Neural progenitor cell (in vitro differentiated cells): Measurements from ENCODE around the gene ASB15. TPM values are rescaled to one million over a fixed set of nuclear protein-coding genes. Genes with fewer than 3 reads are reported as not detected.
A peak's percentile ranks its signal among the peaks of the same experiment; 100 is the strongest.

Source experiments
- DNase-seq: peaks from one replicate; pipeline ENCODE4 v3.0.0-alpha.2; 2016; ENCODE audit warnings: low spot score
- H2AFZ ChIP-seq: fragments of 200-600 bp; sonication (generic); replicated peaks from 2 replicates; pipeline ENCODE4 v1.6.1; 2016; ENCODE audit warnings: antibody characterized with exemption
- H3F3A ChIP-seq: fragments of 200-600 bp; sonication (generic); 2 replicates; pipeline ENCODE4 v1.6.1; 2016; ENCODE audit warnings: antibody characterized with exemption, low read depth
- H3K27ac ChIP-seq: fragments of 200-600 bp; sonication (generic); 2 replicates; pipeline ENCODE4 v1.5.1; 2016; ENCODE audit warnings: mild to moderate bottlenecking
- H3K27me3 ChIP-seq: fragments of 200-600 bp; sonication (generic); 2 replicates; pipeline ENCODE4 v1.6.1; 2016; ENCODE audit warnings: mild to moderate bottlenecking, moderate library complexity
- H3K36me3 ChIP-seq: fragments of 200-600 bp; sonication (generic); 2 replicates; pipeline ENCODE4 v1.5.1; 2016
- H3K4me1 ChIP-seq: fragments of 200-600 bp; sonication (generic); 2 replicates; pipeline ENCODE4 v1.6.1; 2016; ENCODE audit warnings: mixed run types
- H3K4me2 ChIP-seq: fragments of 200-600 bp; sonication (generic); 2 replicates; pipeline ENCODE4 v1.6.1; 2016
- H3K4me3 ChIP-seq: fragments of 200-600 bp; sonication (generic); 2 replicates; pipeline ENCODE4 v1.5.1; 2016
- H3K79me2 ChIP-seq: fragments of 200-600 bp; sonication (generic); 2 replicates; pipeline ENCODE4 v1.6.1; 2016; ENCODE audit warnings: low read depth
- H3K9ac ChIP-seq: fragments of 200-600 bp; sonication (generic); 2 replicates; pipeline ENCODE4 v1.6.1; 2016
- H3K9me3 ChIP-seq: fragments of 200-600 bp; sonication (generic); 2 replicates; pipeline ENCODE4 v1.5.1; 2016; ENCODE audit warnings: low read depth
- H4K20me1 ChIP-seq: fragments of 200-600 bp; sonication (generic); 2 replicates; pipeline ENCODE4 v1.6.1; 2016; ENCODE audit warnings: low read depth
- H3K27ac Mint-ChIP-seq: 3 replicates; pipeline ENCODE4 v1.8.0; 2021; ENCODE audit warnings: mixed read lengths
- H3K27me3 Mint-ChIP-seq: 2 replicates; pipeline ENCODE4 v1.8.0; 2022; ENCODE audit warnings: low read depth, mild to moderate bottlenecking, inconsistent platforms, moderate library complexity, mixed read lengths; ENCODE audit not compliant: insufficient read depth
- H3K36me3 Mint-ChIP-seq: 3 replicates; pipeline ENCODE4 v1.8.0; 2021; ENCODE audit warnings: mixed read lengths
- H3K4me1 Mint-ChIP-seq: 3 replicates; pipeline ENCODE4 v1.8.0; 2021; ENCODE audit warnings: mixed read lengths
- H3K4me3 Mint-ChIP-seq: 3 replicates; pipeline ENCODE4 v1.8.0; 2021; ENCODE audit warnings: mild to moderate bottlenecking, moderate library complexity, mixed read lengths
- H3K9me3 Mint-ChIP-seq: 3 replicates; pipeline ENCODE4 v1.8.0; 2020; ENCODE audit warnings: mixed read lengths
- EZH2 ChIP-seq: fragments of 200-600 bp; sonication (generic); IDR thresholded peaks from 2 replicates; pipeline ENCODE4 v1.6.1; 2017; ENCODE audit warnings: antibody characterized with exemption, mild to moderate bottlenecking, moderate library complexity
- EZH2phosphoT487 ChIP-seq: fragments of 200-600 bp; sonication (generic); IDR thresholded peaks from 2 replicates; pipeline ENCODE4 v1.6.1; 2017; ENCODE audit warnings: antibody characterized with exemption
- total RNA-seq: library from RNA; depleted of rRNA; stranded (reverse); fragments of >200 nt; gene quantifications from 2 replicates; pipeline ENCODE4 v1.2.3, GENCODE V29; 2015; ENCODE audit warnings: low replicate concordance
- TF ChIP-seq, protein P1 (sequence below): fragments of 200-600 bp; sonication (generic); IDR thresholded peaks from 2 replicates; pipeline ENCODE4 v1.5.1; 2017; ENCODE audit warnings: antibody characterized with exemption, mild to moderate bottlenecking

ASB15 gene
- total RNA-seq, 1 donor from 2014 or later: not detected

- H3K4me3 ChIP-seq: no peak overlapping the region
- H3F3A ChIP-seq: no peaks in the 10 kb centered on the region
- no peaks in the 10 kb centered on the region for H3K27me3 ChIP-seq
- no peak overlapping the region for H3K4me2 ChIP-seq
- no peaks in the 10 kb centered on the region for H3K9me3 ChIP-seq
- DNase-seq: no peak
- Mint-ChIP-seq H3K27ac (no peak overlapping the region), H3K36me3 (no peaks in the 10 kb centered on the region), H3K9me3 (peaks cover 2% of the 10 kb centered on the region), H3K27me3 (no peaks in the 10 kb centered on the region), H3K4me3 (no peak overlapping the region), H3K4me1 (peaks cover 3% of the 10 kb centered on the region)
- no peak overlapping the region for H3K27ac ChIP-seq
- peaks cover 4% of the 10 kb centered on the region for H3K4me1 ChIP-seq
- no peaks in the 10 kb centered on the region for H3K36me3 ChIP-seq
- H2AFZ ChIP-seq: no peak overlapping the region
- H3K79me2 ChIP-seq: no peaks in the 10 kb centered on the region
- H4K20me1 ChIP-seq: no peaks in the 10 kb centered on the region
- H3K9ac ChIP-seq: no peak overlapping the region
- TF ChIP-seq EZH2 (no peak), EZH2phosphoT487 (no peak)
- TF ChIP-seq, protein P1, sequence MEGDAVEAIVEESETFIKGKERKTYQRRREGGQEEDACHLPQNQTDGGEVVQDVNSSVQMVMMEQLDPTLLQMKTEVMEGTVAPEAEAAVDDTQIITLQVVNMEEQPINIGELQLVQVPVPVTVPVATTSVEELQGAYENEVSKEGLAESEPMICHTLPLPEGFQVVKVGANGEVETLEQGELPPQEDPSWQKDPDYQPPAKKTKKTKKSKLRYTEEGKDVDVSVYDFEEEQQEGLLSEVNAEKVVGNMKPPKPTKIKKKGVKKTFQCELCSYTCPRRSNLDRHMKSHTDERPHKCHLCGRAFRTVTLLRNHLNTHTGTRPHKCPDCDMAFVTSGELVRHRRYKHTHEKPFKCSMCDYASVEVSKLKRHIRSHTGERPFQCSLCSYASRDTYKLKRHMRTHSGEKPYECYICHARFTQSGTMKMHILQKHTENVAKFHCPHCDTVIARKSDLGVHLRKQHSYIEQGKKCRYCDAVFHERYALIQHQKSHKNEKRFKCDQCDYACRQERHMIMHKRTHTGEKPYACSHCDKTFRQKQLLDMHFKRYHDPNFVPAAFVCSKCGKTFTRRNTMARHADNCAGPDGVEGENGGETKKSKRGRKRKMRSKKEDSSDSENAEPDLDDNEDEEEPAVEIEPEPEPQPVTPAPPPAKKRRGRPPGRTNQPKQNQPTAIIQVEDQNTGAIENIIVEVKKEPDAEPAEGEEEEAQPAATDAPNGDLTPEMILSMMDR: no peak
Observed at GRCh38 chr7:123666492-123666891, 64.9 kb downstream of the ASB15 start.

- peaks cover 2% of the 10 kb centered on the region for H3K27me3 Mint-ChIP-seq
- Histone ChIP-seq H2AFZ (no peak overlapping the region), H3K27me3 (no peaks in the 10 kb centered on the region), H3K36me3 (no peaks in the 10 kb centered on the region), H3K79me2 (no peaks in the 10 kb centered on the region), H3F3A (no peaks in the 10 kb centered on the region), H4K20me1 (no peaks in the 10 kb centered on the region), H3K27ac (no peak overlapping the region), H3K4me2 (no peak overlapping the region), H3K4me1 (peaks cover 6% of the 10 kb centered on the region), H3K9me3 (no peaks in the 10 kb centered on the region), H3K4me3 (no peak overlapping the region), H3K9ac (no peak overlapping the region)
- H3K4me1 Mint-ChIP-seq: no peaks in the 10 kb centered on the region
- TF ChIP-seq EZH2phosphoT487: no peak
- no peak for TF ChIP-seq EZH2
- TF ChIP-seq, protein P1: no peak
- H3K4me3 Mint-ChIP-seq: no peak overlapping the region
- no peaks in the 10 kb centered on the region for H3K36me3 Mint-ChIP-seq
- H3K9me3 Mint-ChIP-seq: no peaks in the 10 kb centered on the region
- H3K27ac Mint-ChIP-seq: no peak overlapping the region
- DNase-seq: no peak
Observed at GRCh38 chr7:123669485-123669884, 67.9 kb downstream of the ASB15 start.

DNA sequence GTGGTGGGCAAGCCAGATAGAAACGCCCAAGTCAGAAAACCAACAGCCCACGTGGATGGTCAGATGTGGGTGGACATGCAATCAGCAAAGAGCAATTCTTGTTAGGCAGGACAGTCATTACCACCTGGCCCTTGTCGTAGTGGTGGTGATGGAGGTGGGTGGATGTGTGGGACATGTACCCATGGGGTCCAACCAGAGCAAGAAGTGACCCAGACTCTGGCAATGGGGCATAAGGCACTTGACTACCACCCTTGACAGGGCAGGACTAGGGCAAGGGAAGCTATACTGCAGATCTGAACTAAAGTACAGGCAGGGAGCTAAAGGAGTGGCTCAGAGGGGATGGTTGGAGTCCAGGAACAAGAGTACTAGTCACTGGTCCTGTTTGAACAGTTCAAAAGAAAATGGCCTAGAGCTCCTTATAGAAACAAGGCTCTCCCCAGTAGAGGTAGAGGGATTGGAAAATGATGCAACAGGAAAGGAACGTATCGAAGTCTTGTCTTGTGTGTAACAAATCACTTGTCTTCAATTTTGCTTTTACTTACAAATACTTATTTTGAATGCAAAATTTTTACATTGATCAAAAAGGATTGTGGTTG, 71.6 kb downstream of the ASB15 start:
- Mint-ChIP-seq H3K9me3 (no peaks in the 10 kb centered on the region), H3K27ac (peak overlapping the region; percentile 26), H3K4me3 (no peak overlapping the region), H3K36me3 (no peaks in the 10 kb centered on the region), H3K4me1 (no peaks in the 10 kb centered on the region), H3K27me3 (peaks cover 2% of the 10 kb centered on the region)
- H3K9me3 ChIP-seq: no peaks in the 10 kb centered on the region
- no peak overlapping the region for H3K4me2 ChIP-seq
- no peak overlapping the region for H3K27ac ChIP-seq
- no peaks in the 10 kb centered on the region for H3K79me2 ChIP-seq
- TF ChIP-seq, protein P1: no peak
- TF ChIP-seq EZH2 (no peak), EZH2phosphoT487 (no peak)
- no peaks in the 10 kb centered on the region for H4K20me1 ChIP-seq
- DNase-seq: no peak
- no peak overlapping the region for H3K9ac ChIP-seq
- no peak overlapping the region for H2AFZ ChIP-seq
- H3K4me1 ChIP-seq: peaks cover 12% of the 10 kb centered on the region
- no peaks in the 10 kb centered on the region for H3F3A ChIP-seq
- no peaks in the 10 kb centered on the region for H3K27me3 ChIP-seq
- H3K36me3 ChIP-seq: no peaks in the 10 kb centered on the region
- H3K4me3 ChIP-seq: no peak overlapping the region
